Chondrocyte (in vitro differentiated cells): ENCODE data around the gene KCTD8. TPM values are rescaled to one million over a fixed set of nuclear protein-coding genes. Genes with fewer than 3 reads are reported as not detected.

Source experiments
- DNase-seq: peaks from one replicate; pipeline ENCODE4 v3.0.0; 2021; ENCODE audit warnings: mixed read lengths, low spot score
- H3K27ac Mint-ChIP-seq: one replicate; pipeline ENCODE4 v1.8.0; 2021; ENCODE audit warnings: mild to moderate bottlenecking, moderate library complexity, mixed read lengths; ENCODE audit not compliant: unreplicated experiment
- H3K27me3 Mint-ChIP-seq: 2 replicates; pipeline ENCODE4 v1.8.0; 2021; ENCODE audit warnings: low read depth, mixed read lengths
- H3K36me3 Mint-ChIP-seq: 2 replicates; pipeline ENCODE4 v1.8.0; 2021; ENCODE audit warnings: low read depth, mixed read lengths
- H3K4me1 Mint-ChIP-seq: 2 replicates; pipeline ENCODE4 v1.8.0; 2021; ENCODE audit warnings: low read depth, mild to moderate bottlenecking, mixed read lengths
- H3K4me3 Mint-ChIP-seq: one replicate; pipeline ENCODE4 v1.8.0; 2021; ENCODE audit warnings: mild to moderate bottlenecking, moderate library complexity, mixed read lengths; ENCODE audit not compliant: unreplicated experiment
- H3K9me3 Mint-ChIP-seq: 2 replicates; pipeline ENCODE4 v1.8.0; 2021; ENCODE audit warnings: low read depth, mixed read lengths
- CTCF ChIP-seq: fragments of 200-600 bp; sonication (generic); IDR thresholded peaks from 2 replicates; pipeline ENCODE4 v1.5.0; 2021; ENCODE audit warnings: antibody characterized with exemption, mild to moderate bottlenecking, moderate library complexity
- total RNA-seq: library from RNA; stranded (reverse); gene quantifications from 3 replicates; pipeline ENCODE4 v1.2.1, GENCODE V29; 2021

Gene KCTD8
- total RNA-seq, 1 donor from 2014 or later = not detected

- Mint-ChIP-seq H3K4me3 (no peak overlapping the region), H3K27me3 (peaks cover 31% of the 10 kb centered on the region), H3K36me3 (no peaks in the 10 kb centered on the region), H3K9me3 (no peaks in the 10 kb centered on the region), H3K27ac (no peak overlapping the region), H3K4me1 (no peaks in the 10 kb centered on the region)
- no peak for DNase-seq
- TF ChIP-seq CTCF = no peak
Observed at GRCh38 chr4:44434247-44434646, 14.4 kb downstream of the KCTD8 start.

GRCh38 chr4:44425614-44426208, 22.9 kb downstream of the KCTD8 start:
- TF ChIP-seq CTCF = peak; percentile 67
- peaks cover 20% of the 10 kb centered on the region for H3K27me3 Mint-ChIP-seq
- no peak overlapping the region for H3K4me3 Mint-ChIP-seq
- no peaks in the 10 kb centered on the region for H3K4me1 Mint-ChIP-seq
- H3K9me3 Mint-ChIP-seq = no peaks in the 10 kb centered on the region
- DNase-seq = no peak
- no peaks in the 10 kb centered on the region for H3K36me3 Mint-ChIP-seq
- no peak overlapping the region for H3K27ac Mint-ChIP-seq

GRCh38 chr4:44422912-44423311, 25.7 kb downstream of the KCTD8 start:
- TF ChIP-seq CTCF = no peak
- Mint-ChIP-seq H3K27ac (no peak overlapping the region), H3K9me3 (no peaks in the 10 kb centered on the region), H3K4me1 (no peaks in the 10 kb centered on the region), H3K4me3 (no peak overlapping the region), H3K36me3 (no peaks in the 10 kb centered on the region), H3K27me3 (peaks cover 5% of the 10 kb centered on the region)
- no peak for DNase-seq

- Mint-ChIP-seq H3K27me3 (peaks cover 5% of the 10 kb centered on the region), H3K4me3 (no peak overlapping the region), H3K27ac (no peak overlapping the region), H3K9me3 (no peaks in the 10 kb centered on the region), H3K4me1 (no peaks in the 10 kb centered on the region), H3K36me3 (no peaks in the 10 kb centered on the region)
- no peak for DNase-seq
- TF ChIP-seq CTCF = no peak
Observed at GRCh38 chr4:44421330-44422065, 27.1 kb downstream of the KCTD8 start.

GRCh38 chr4:44415251-44415650, 33.4 kb downstream of the KCTD8 start:
- H3K27ac Mint-ChIP-seq = no peak overlapping the region
- no peaks in the 10 kb centered on the region for H3K36me3 Mint-ChIP-seq
- H3K9me3 Mint-ChIP-seq = no peaks in the 10 kb centered on the region
- peaks cover 3% of the 10 kb centered on the region for H3K27me3 Mint-ChIP-seq
- H3K4me3 Mint-ChIP-seq = no peak overlapping the region
- no peak for TF ChIP-seq CTCF
- H3K4me1 Mint-ChIP-seq = no peaks in the 10 kb centered on the region
- no peak for DNase-seq
